ENCODE measurements around the gene OCSTAMP. TPM values are rescaled to one million over a fixed set of nuclear protein-coding genes. Genes with fewer than 3 reads are reported as not detected.

The OCSTAMP gene
- total RNA-seq, 4 donors from 2014 or later, result not detected

DNA sequence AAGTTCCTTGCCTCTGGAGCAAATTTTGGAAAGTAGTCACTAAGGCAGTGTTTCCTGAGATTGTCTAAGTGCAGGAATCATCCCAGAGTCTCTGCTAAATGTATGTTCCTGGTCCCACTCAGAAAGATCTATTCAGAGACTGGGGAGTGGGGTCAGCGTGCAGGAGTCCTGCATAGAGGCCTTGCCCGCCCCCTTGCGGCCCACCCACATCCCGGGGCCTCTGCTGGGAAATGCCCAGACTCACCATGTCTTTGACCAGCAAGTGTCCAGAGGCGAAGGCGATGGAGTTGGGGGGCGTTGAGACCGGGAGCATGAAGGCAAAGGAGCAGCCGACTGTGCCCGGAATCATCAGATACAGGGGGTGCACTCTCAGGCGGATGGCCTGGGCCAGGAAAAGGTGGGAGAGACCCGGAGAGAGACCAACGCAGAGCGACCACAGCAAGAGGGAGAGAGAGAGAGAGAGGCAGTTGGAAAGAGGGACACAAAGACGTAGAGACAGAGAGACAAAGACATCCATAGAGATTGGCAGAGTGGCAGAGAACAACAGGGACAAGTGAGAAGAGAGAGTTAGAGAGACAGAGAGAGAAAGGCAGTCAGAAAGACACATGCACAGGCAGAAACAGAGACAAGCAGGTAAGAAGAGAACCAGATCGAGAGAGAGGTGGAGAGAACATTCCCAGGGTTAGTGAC, 12.9 kb upstream of the OCSTAMP start:
- peak overlapping the region in 1 of 2 donors; percentile 18 for H3K27ac ChIP-seq
- H3K4me3 ChIP-seq, result no peak overlapping the region

DNA sequence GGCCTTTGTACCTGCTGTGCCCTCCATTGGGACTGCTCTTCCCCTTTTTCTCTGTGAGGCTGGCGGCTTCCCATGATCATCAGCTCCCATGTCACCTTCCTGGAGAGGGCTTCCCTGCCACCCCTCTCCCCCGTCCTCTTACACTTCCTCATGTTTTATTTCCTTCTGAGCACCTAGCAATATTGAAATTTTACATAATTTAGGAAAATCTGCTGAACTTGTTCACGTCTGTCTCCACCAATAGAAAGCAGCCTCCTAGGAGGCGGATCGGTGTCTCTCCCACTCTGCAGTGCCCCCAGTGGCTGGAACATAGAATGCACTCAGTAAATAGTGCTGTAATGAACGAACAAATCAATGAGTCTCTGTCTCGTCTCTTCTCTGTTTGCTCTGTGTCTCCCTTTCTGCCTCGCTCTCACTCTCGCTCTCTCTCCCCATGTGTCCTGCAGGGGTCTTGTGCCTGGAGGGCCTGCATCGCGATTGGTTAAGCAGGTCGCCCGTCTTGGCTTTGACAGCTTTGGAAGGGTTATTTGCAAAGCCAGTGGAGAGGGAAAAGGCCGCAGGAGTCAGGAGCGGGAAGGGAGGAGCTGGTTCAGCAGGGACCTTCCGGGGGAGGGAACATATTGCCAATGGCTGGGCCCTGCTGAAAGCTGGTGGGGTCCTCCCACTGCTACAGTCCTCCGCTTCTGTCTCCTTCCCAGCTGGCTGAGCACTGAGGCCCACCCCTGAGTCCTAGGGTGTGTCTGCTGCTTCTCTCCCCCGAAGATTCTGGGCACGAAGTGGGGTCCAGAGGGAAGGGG, 12.1 kb upstream of the OCSTAMP start:
- H3K27ac ChIP-seq, result peak overlapping the region; percentile 18 to 53
- DNase-seq, result peak; percentile 61 to 63
- intact Hi-C loops (cut with DNase I; ENCODE audit: low total_unique reads), result no loop called here
- H3K4me3 ChIP-seq, result peak overlapping the region; percentile 1 to 29
- TF ChIP-seq, protein P1, sequence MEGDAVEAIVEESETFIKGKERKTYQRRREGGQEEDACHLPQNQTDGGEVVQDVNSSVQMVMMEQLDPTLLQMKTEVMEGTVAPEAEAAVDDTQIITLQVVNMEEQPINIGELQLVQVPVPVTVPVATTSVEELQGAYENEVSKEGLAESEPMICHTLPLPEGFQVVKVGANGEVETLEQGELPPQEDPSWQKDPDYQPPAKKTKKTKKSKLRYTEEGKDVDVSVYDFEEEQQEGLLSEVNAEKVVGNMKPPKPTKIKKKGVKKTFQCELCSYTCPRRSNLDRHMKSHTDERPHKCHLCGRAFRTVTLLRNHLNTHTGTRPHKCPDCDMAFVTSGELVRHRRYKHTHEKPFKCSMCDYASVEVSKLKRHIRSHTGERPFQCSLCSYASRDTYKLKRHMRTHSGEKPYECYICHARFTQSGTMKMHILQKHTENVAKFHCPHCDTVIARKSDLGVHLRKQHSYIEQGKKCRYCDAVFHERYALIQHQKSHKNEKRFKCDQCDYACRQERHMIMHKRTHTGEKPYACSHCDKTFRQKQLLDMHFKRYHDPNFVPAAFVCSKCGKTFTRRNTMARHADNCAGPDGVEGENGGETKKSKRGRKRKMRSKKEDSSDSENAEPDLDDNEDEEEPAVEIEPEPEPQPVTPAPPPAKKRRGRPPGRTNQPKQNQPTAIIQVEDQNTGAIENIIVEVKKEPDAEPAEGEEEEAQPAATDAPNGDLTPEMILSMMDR (IDR thresholded peaks at IDR 0.05), result peak; percentile 71 to 89 (median 76)
- no peak for TF ChIP-seq POLR2A (IDR thresholded peaks at IDR 0.05)
- H3K4me1 ChIP-seq, result peaks cover 0 to 3% of the 10 kb centered on the region in 2 donors
- H3K9me3 ChIP-seq, result no peaks in the 10 kb centered on the region
- H3K36me3 ChIP-seq, result no peaks in the 10 kb centered on the region
- H3K27me3 ChIP-seq, result no peaks in the 10 kb centered on the region

More for the DNA sequence above, 12.9 kb upstream of the OCSTAMP start:
- H3K9me3 ChIP-seq, result no peaks in the 10 kb centered on the region
- intact Hi-C loops (cut with DNase I; ENCODE audit: low total_unique reads), result no loop called here
- H3K4me1 ChIP-seq, result peaks cover 0 to 3% of the 10 kb centered on the region in 2 donors
- H3K36me3 ChIP-seq, result no peaks in the 10 kb centered on the region
- DNase-seq, result no peak
- H3K27me3 ChIP-seq, result no peaks in the 10 kb centered on the region
- no peak for TF ChIP-seq POLR2A (IDR thresholded peaks at IDR 0.05)
- TF ChIP-seq, protein P1 (IDR thresholded peaks at IDR 0.05), result no peak

DNA sequence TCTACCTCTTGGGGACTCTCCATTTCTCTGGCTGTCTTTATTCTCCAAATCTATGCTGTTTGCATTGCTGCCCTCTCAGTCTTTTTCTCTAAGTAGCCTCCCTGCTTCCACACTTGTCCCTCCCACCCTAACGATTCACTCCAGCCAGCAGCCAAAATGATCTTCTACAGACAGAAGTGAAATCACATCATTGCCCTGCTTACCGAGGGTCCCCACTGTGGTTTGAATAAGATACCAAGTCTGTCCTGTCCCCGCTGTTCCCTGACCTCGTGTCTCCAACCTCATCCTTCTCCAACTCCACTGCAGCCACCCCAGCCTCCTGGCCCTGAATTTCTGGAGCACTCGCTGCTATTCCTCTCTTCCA, 11.5 kb upstream of the OCSTAMP start:
- no peak for DNase-seq
- no peak for TF ChIP-seq POLR2A (IDR thresholded peaks at IDR 0.05)
- TF ChIP-seq, protein P1 (IDR thresholded peaks at IDR 0.05), result no peak
- no peaks in the 10 kb centered on the region for H3K9me3 ChIP-seq
- intact Hi-C loops (cut with DNase I; ENCODE audit: low total_unique reads), result no loop called here
- peak overlapping the region; percentile 5 to 53 for H3K27ac ChIP-seq
- no peaks in the 10 kb centered on the region for H3K27me3 ChIP-seq
- H3K4me1 ChIP-seq, result peaks cover 0 to 3% of the 10 kb centered on the region in 2 donors
- no peaks in the 10 kb centered on the region for H3K36me3 ChIP-seq
- peak overlapping the region; percentile 1 to 29 for H3K4me3 ChIP-seq

DNA sequence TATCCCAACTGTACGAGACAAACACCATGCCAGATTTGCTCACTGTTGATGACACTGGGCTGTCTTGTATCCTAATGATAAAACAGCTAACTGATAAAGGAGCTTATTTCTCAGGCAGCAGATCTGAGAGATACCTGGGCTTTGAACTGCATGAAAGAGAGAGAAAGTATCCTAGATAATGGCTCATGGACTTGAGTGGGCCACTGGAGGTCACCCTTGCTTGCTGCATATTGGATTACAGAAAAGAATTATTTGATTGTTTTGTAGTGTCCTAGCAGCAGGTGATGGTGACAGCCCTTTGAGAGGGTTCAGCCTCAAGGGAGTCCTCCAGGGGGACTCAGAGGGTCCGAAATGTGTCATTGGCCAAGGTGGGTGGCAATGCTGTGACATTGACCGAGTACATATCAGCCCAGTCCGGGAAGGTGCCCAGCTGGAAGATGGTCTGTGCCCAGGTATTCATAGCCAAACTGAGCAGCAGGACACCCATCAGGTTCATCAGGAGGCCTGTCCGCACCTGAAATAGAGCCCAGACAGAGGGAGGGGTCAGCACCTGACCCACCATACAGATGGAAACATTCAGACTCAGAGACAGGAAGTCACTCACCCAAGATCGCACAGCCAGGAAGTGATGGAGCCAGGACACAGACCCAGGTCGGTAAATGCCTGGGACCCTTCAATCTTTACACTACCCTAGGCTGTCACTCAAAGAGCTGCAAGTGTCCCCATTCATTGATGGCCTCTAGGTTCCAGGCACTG, 9.4 kb upstream of the OCSTAMP start:
- Histone ChIP-seq H3K4me3 (no peak overlapping the region), H3K27ac (no peak overlapping the region), H3K36me3 (no peaks in the 10 kb centered on the region), H3K9me3 (no peaks in the 10 kb centered on the region), H3K4me1 (peaks cover 0 to 3% of the 10 kb centered on the region in 2 donors), H3K27me3 (no peaks in the 10 kb centered on the region)
- DNase-seq, result no peak
- intact Hi-C loops (cut with DNase I; ENCODE audit: low total_unique reads), result no loop called here
- no peak for TF ChIP-seq POLR2A (IDR thresholded peaks at IDR 0.05)
- TF ChIP-seq, protein P1 (IDR thresholded peaks at IDR 0.05), result no peak
